GM12801 (cell line): ENCODE measurements around the gene SLC12A2.

Source experiments
- CTCF ChIP-seq: IDR thresholded peaks from one replicate; pipeline ENCODE4 v1.5.1; 2011; ENCODE audit warnings: control low read depth; ENCODE audit not compliant: insufficient read length; ENCODE audit errors: extremely low read depth

SLC12A2 gene

GRCh38 chr5:128097781-128098180 is 14.2 kb downstream of the SLC12A2 start:
- TF ChIP-seq CTCF = no peak

GRCh38 chr5:128099944-128100343 is 16.4 kb downstream of the SLC12A2 start:
- no peak for TF ChIP-seq CTCF

- TF ChIP-seq CTCF = no peak
Observed at GRCh38 chr5:128100860-128101557, 17.4 kb downstream of the SLC12A2 start.

GRCh38 chr5:128101676-128102075 is 18.1 kb downstream of the SLC12A2 start:
- no peak for TF ChIP-seq CTCF

GRCh38 chr5:128105203-128105602 is 21.6 kb downstream of the SLC12A2 start:
- TF ChIP-seq CTCF = no peak

- TF ChIP-seq CTCF = no peak
Observed at GRCh38 chr5:128109138-128109537, 25.6 kb downstream of the SLC12A2 start.

- TF ChIP-seq CTCF = no peak
Observed at GRCh38 chr5:128109766-128110165, 26.2 kb downstream of the SLC12A2 start.
